Suppressor macrophage treated with lipopolysaccharide for 4 hours (primary cell): Measurements from ENCODE around the gene PLA2G4A.
A peak's percentile ranks its signal among the peaks of the same experiment; 100 is the strongest.

Experiments
- DNase-seq: peaks from one replicate; pipeline ENCODE4 v3.0.0-alpha.2; 2020

The PLA2G4A gene

GRCh38 chr1:186978596-186979556 is 150.1 kb downstream of the PLA2G4A start:
- peak; percentile 82 for DNase-seq

- DNase-seq, result no peak
Measured at GRCh38 chr1:186980400-186980799, 151.7 kb downstream of the PLA2G4A start.

- DNase-seq, result no peak
Measured at GRCh38 chr1:186982116-186982515, 153.4 kb downstream of the PLA2G4A start.

GRCh38 chr1:186983327-186983726 is 154.6 kb downstream of the PLA2G4A start:
- peak; percentile 53 for DNase-seq

GRCh38 chr1:186984959-186985358 is 156.2 kb downstream of the PLA2G4A start:
- DNase-seq, result no peak

- peak; percentile 71 for DNase-seq
Measured at GRCh38 chr1:186985889-186986491, 157.2 kb downstream of the PLA2G4A start.

- no peak for DNase-seq
Measured at GRCh38 chr1:186987065-186987464, 158.3 kb downstream of the PLA2G4A start.

GRCh38 chr1:186987769-186988168 is 159.0 kb downstream of the PLA2G4A start:
- no peak for DNase-seq

- DNase-seq, result no peak
Measured at GRCh38 chr1:186993996-186994395, 165.2 kb downstream of the PLA2G4A start.

- DNase-seq, result peak; percentile 54
Measured at GRCh38 chr1:186994897-186995296, 166.1 kb downstream of the PLA2G4A start.

- DNase-seq, result peak; percentile 29
Measured at GRCh38 chr1:186996816-186997215, 168.1 kb downstream of the PLA2G4A start.

GRCh38 chr1:186997877-186998276 is 169.1 kb downstream of the PLA2G4A start:
- DNase-seq, result no peak

- no peak for DNase-seq
Measured at GRCh38 chr1:186999506-186999905, 170.8 kb downstream of the PLA2G4A start.

GRCh38 chr1:187001198-187001889 is 172.6 kb downstream of the PLA2G4A start:
- DNase-seq, result peak; percentile 86

GRCh38 chr1:187003353-187003752 is 174.6 kb downstream of the PLA2G4A start:
- DNase-seq, result no peak

GRCh38 chr1:187006896-187007295 is 178.1 kb downstream of the PLA2G4A start:
- DNase-seq, result no peak

- no peak for DNase-seq
Measured at GRCh38 chr1:187009320-187009719, 180.6 kb downstream of the PLA2G4A start.

GRCh38 chr1:187010571-187011309 is 182.0 kb downstream of the PLA2G4A start:
- DNase-seq, result no peak

GRCh38 chr1:187013582-187014200 is 184.9 kb downstream of the PLA2G4A start:
- no peak for DNase-seq

- DNase-seq, result no peak
Measured at GRCh38 chr1:187018291-187018690, 189.5 kb downstream of the PLA2G4A start.

GRCh38 chr1:187027253-187027652 is 198.5 kb downstream of the PLA2G4A start:
- DNase-seq, result no peak

- DNase-seq, result no peak
Measured at GRCh38 chr1:187032316-187032981, 203.7 kb downstream of the PLA2G4A start.
